ENCODE measurements around the gene CPHXL.
A peak's percentile ranks its signal among the peaks of the same experiment; 100 is the strongest.

CPHXL gene

GRCh38 chr16:75701361-75701760 is 24.9 kb downstream of the CPHXL start, which contains the start of gene DUXB:
Gene DUXB (minus strand): TSS chr16:75701461. CDS start chr16:75701418, 43 bp downstream.
- Histone ChIP-seq H3K36me3 (ENCODE audit: control insufficient read depth, insufficient read depth, low read length) (no peaks in the 10 kb centered on the region), H3K27me3 (replicated peaks; ENCODE audit: control insufficient read depth, insufficient read depth, low read length) (no peaks in the 10 kb centered on the region), H3K4me3 (replicated peaks; ENCODE audit: low read depth, low read length) (no peak within 1 kb of the TSS)
- no peak for TF ChIP-seq CTCF (IDR thresholded peaks at IDR 0.05; ENCODE audit: insufficient read depth, low read length, poor library complexity, severe bottlenecking)
- DNase-seq (ENCODE audit: extremely low read depth, insufficient read length), result no peak

- Histone ChIP-seq H3K36me3 (ENCODE audit: control insufficient read depth, insufficient read depth, low read length) (no peaks in the 10 kb centered on the region), H3K4me3 (replicated peaks; ENCODE audit: low read depth, low read length) (no peak overlapping the region), H3K27me3 (replicated peaks; ENCODE audit: control insufficient read depth, insufficient read depth, low read length) (no peaks in the 10 kb centered on the region; the same call in 1 of the 2 replicates)
- no peak for DNase-seq (ENCODE audit: extremely low read depth, insufficient read length)
- no peak for TF ChIP-seq CTCF (IDR thresholded peaks at IDR 0.05; ENCODE audit: insufficient read depth, low read length, poor library complexity, severe bottlenecking)
Measured at GRCh38 chr16:75697571-75697970, 28.7 kb downstream of the CPHXL start.

GRCh38 chr16:75695708-75696107 is 30.6 kb downstream of the CPHXL start:
- peak; percentile 25 for TF ChIP-seq CTCF (IDR thresholded peaks at IDR 0.05; ENCODE audit: insufficient read depth, low read length, poor library complexity, severe bottlenecking)
- DNase-seq (ENCODE audit: extremely low read depth, insufficient read length), result no peak
- Histone ChIP-seq H3K27me3 (replicated peaks; ENCODE audit: control insufficient read depth, insufficient read depth, low read length) (no peaks in the 10 kb centered on the region; the same call in 1 of the 2 replicates), H3K4me3 (replicated peaks; ENCODE audit: low read depth, low read length) (no peak overlapping the region), H3K36me3 (ENCODE audit: control insufficient read depth, insufficient read depth, low read length) (no peaks in the 10 kb centered on the region)

- no peak for DNase-seq (ENCODE audit: extremely low read depth, insufficient read length)
- Histone ChIP-seq H3K27me3 (replicated peaks; ENCODE audit: control insufficient read depth, insufficient read depth, low read length) (no peaks in the 10 kb centered on the region), H3K36me3 (ENCODE audit: control insufficient read depth, insufficient read depth, low read length) (no peaks in the 10 kb centered on the region), H3K4me3 (replicated peaks; ENCODE audit: low read depth, low read length) (no peak overlapping the region)
- TF ChIP-seq CTCF (IDR thresholded peaks at IDR 0.05; ENCODE audit: insufficient read depth, low read length, poor library complexity, severe bottlenecking), result no peak
Measured at GRCh38 chr16:75687361-75687760, 38.9 kb downstream of the CPHXL start.

GRCh38 chr16:75682308-75682707 is 44.0 kb downstream of the CPHXL start:
- no peak overlapping the region for H3K4me3 ChIP-seq (replicated peaks; ENCODE audit: low read depth, low read length)
- no peak for DNase-seq (ENCODE audit: extremely low read depth, insufficient read length)
- no peak for TF ChIP-seq CTCF (IDR thresholded peaks at IDR 0.05; ENCODE audit: insufficient read depth, low read length, poor library complexity, severe bottlenecking)
- H3K36me3 ChIP-seq (ENCODE audit: control insufficient read depth, insufficient read depth, low read length), result no peaks in the 10 kb centered on the region
- no peaks in the 10 kb centered on the region for H3K27me3 ChIP-seq (replicated peaks; ENCODE audit: control insufficient read depth, insufficient read depth, low read length)

- Histone ChIP-seq H3K36me3 (ENCODE audit: control insufficient read depth, insufficient read depth, low read length) (no peaks in the 10 kb centered on the region), H3K4me3 (replicated peaks; ENCODE audit: low read depth, low read length) (no peak overlapping the region), H3K27me3 (replicated peaks; ENCODE audit: control insufficient read depth, insufficient read depth, low read length) (no peaks in the 10 kb centered on the region)
- TF ChIP-seq CTCF (IDR thresholded peaks at IDR 0.05; ENCODE audit: insufficient read depth, low read length, poor library complexity, severe bottlenecking), result no peak
- DNase-seq (ENCODE audit: extremely low read depth, insufficient read length), result no peak
Measured at GRCh38 chr16:75679366-75679765, 46.9 kb downstream of the CPHXL start.
